Osteoblast (primary cell): Measurements from ENCODE around the gene ELAVL4. TPM values are rescaled to one million over a fixed set of nuclear protein-coding genes. Genes with fewer than 3 reads are reported as not detected.

Source experiments
- DNase-seq: peaks from one replicate; pipeline ENCODE4 v3.0.0; 2011; ENCODE audit warnings: low spot score, mixed read lengths; ENCODE audit not compliant: insufficient read length; ENCODE audit errors: missing footprints
- H2AFZ ChIP-seq: 2 replicates; pipeline ENCODE4 v1.6.0; 2011; ENCODE audit warnings: mild to moderate bottlenecking, low read length
- H3K27ac ChIP-seq: 2 replicates; pipeline ENCODE4 v1.5.1; 2011; ENCODE audit warnings: mild to moderate bottlenecking, low read depth, low read length, moderate library complexity
- H3K27me3 ChIP-seq: 2 replicates; pipeline ENCODE4 v1.6.0; 2012; ENCODE audit warnings: mild to moderate bottlenecking, control low read depth, inconsistent platforms, low read length, moderate library complexity; ENCODE audit not compliant: insufficient read depth
- H3K36me3 ChIP-seq: 2 replicates; pipeline ENCODE4 v1.5.1; 2011; ENCODE audit warnings: mild to moderate bottlenecking, low read length, control low read depth, moderate library complexity; ENCODE audit not compliant: insufficient read depth
- H3K4me1 ChIP-seq: 2 replicates; pipeline ENCODE4 v1.5.1; 2011; ENCODE audit warnings: mild to moderate bottlenecking, low read length, control low read depth, moderate library complexity; ENCODE audit not compliant: insufficient read depth
- H3K4me2 ChIP-seq: 2 replicates; pipeline ENCODE4 v1.6.0; 2011; ENCODE audit warnings: mild to moderate bottlenecking, low read length; ENCODE audit not compliant: insufficient read depth
- H3K4me3 ChIP-seq: fragments of 200-600 bp; sonication (generic); 3 replicates; pipeline ENCODE4 v1.5.1; 2012; ENCODE audit warnings: mild to moderate bottlenecking, low read length, inconsistent platforms; ENCODE audit not compliant: insufficient read depth
- H3K79me2 ChIP-seq: 2 replicates; pipeline ENCODE4 v1.6.0; 2012; ENCODE audit warnings: mild to moderate bottlenecking, low read length, control low read depth, inconsistent platforms; ENCODE audit not compliant: insufficient read depth
- H3K9me3 ChIP-seq: 2 replicates; pipeline ENCODE4 v1.5.1; 2011; ENCODE audit warnings: low read depth, low read length, control low read depth
- H4K20me1 ChIP-seq: 2 replicates; pipeline ENCODE4 v1.6.0; 2012; ENCODE audit warnings: mild to moderate bottlenecking, low read length, control low read depth; ENCODE audit not compliant: insufficient read depth
- total RNA-seq: library from RNA; depleted of rRNA; stranded (reverse); fragments of >200 nt; gene quantifications from 2 replicates; pipeline ENCODE4 v1.2.3, GENCODE V29; 2012
- TF ChIP-seq, protein P1 (sequence below): IDR thresholded peaks from 2 replicates; pipeline ENCODE4 v1.5.1; 2011; ENCODE audit warnings: mild to moderate bottlenecking, low read depth, low read length, moderate library complexity; ENCODE audit errors: extremely low read depth

ELAVL4 gene
- total RNA-seq, 1 donor = not detected

DNA sequence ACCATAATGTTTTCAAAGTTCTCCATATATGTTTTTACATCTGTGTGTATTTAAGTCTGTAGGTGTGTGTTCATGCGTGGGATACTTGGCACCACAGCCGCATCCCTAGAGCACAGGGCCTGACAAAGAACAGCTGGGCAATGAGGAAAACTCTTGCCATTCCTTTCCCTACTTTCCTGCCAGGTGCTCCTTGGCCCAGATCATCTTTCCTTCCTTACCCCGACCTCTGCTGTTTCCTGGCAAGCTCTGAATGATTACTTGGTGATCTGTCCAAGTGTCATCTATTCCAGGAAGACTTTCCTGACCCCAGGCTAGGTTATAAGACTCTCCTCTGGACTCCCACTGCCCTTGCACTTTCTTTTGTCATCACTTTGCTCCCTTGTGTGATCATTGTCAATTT is 123.6 kb downstream of the ELAVL4 start:
- no peak overlapping the region for H2AFZ ChIP-seq
- no peak overlapping the region for H3K27ac ChIP-seq
- DNase-seq = no peak
- no peaks in the 10 kb centered on the region for H3K36me3 ChIP-seq
- H3K4me1 ChIP-seq = no peaks in the 10 kb centered on the region
- H3K79me2 ChIP-seq = no peaks in the 10 kb centered on the region
- H3K27me3 ChIP-seq = no peaks in the 10 kb centered on the region
- TF ChIP-seq, protein P1, sequence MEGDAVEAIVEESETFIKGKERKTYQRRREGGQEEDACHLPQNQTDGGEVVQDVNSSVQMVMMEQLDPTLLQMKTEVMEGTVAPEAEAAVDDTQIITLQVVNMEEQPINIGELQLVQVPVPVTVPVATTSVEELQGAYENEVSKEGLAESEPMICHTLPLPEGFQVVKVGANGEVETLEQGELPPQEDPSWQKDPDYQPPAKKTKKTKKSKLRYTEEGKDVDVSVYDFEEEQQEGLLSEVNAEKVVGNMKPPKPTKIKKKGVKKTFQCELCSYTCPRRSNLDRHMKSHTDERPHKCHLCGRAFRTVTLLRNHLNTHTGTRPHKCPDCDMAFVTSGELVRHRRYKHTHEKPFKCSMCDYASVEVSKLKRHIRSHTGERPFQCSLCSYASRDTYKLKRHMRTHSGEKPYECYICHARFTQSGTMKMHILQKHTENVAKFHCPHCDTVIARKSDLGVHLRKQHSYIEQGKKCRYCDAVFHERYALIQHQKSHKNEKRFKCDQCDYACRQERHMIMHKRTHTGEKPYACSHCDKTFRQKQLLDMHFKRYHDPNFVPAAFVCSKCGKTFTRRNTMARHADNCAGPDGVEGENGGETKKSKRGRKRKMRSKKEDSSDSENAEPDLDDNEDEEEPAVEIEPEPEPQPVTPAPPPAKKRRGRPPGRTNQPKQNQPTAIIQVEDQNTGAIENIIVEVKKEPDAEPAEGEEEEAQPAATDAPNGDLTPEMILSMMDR = no peak
- no peaks in the 10 kb centered on the region for H3K9me3 ChIP-seq
- no peaks in the 10 kb centered on the region for H4K20me1 ChIP-seq
- H3K4me3 ChIP-seq = no peak overlapping the region
- H3K4me2 ChIP-seq = no peak overlapping the region

DNA sequence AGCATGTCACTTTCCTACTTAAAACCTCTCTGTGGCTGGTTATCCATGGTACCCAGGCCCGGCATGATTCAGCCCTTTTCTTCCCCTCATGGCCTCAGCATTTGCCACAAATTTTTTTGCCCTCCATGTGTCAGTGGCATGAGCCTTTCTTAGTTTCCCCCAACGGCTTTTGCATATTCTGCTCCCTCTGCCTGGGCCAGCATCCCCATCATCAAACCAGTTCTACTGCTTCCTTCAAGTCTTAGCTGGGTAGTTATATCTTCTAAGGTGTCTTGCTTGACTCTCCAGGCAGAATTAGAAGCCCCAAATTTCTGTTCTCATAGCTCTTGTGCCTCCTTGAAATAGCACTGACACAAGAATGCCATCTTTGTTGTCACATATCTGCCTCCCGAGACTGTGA is 127.9 kb downstream of the ELAVL4 start:
- no peak overlapping the region for H2AFZ ChIP-seq
- no peak overlapping the region for H3K4me3 ChIP-seq
- no peak for DNase-seq

DNA sequence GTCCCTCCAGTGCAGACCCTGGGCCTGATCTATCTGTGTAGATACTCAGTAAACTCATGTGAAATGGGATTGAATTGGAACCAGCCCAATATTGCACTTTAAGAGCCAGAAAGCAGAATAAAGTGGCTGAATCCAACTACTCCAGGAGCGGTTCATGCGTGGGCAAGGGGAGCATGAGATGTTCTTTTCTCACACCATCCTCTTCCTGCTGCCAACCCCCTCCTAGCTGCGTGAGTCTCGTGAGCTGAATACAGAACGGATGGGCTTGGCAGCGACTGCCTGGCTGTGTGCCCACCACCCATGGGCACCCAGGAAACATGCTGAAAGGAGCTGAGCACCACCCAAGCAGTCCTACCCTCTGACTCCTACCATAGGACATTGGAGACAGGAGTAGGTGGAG is 128.3 kb downstream of the ELAVL4 start:
- Histone ChIP-seq H3K36me3 (no peaks in the 10 kb centered on the region), H4K20me1 (no peaks in the 10 kb centered on the region), H2AFZ (no peak overlapping the region), H3K4me3 (no peak overlapping the region), H3K4me2 (no peak overlapping the region), H3K4me1 (no peaks in the 10 kb centered on the region), H3K79me2 (no peaks in the 10 kb centered on the region), H3K9me3 (peaks cover 3% of the 10 kb centered on the region), H3K27ac (no peak overlapping the region), H3K27me3 (no peaks in the 10 kb centered on the region)
- TF ChIP-seq, protein P1 = no peak
- DNase-seq = no peak

More for the DNA sequence above, 127.9 kb downstream of the ELAVL4 start:
- Histone ChIP-seq H3K4me1 (no peaks in the 10 kb centered on the region), H3K79me2 (no peaks in the 10 kb centered on the region), H3K27ac (no peak overlapping the region), H3K4me2 (no peak overlapping the region), H3K9me3 (peaks cover 3% of the 10 kb centered on the region), H3K27me3 (no peaks in the 10 kb centered on the region), H3K36me3 (no peaks in the 10 kb centered on the region), H4K20me1 (no peaks in the 10 kb centered on the region)
- TF ChIP-seq, protein P1 = no peak

DNA sequence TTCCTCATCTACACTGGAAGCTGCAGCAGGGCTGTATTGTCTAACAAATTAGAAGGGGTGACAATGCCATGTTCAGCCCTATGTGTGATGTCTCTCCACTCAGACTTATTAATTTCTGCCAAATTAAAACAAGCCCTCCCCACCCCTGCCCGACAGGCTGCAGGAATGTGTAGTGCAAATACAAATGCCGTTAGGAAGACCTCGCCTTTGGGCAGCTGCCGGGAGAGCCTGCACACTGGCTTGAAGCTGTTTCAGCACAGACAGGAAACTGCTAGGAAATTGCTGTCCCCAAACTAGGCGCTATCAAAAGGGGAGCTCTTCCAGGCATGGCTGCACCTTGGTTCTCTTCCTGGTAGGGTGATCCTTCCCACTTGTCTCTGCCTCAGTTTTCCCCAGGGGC is 135.2 kb downstream of the ELAVL4 start:
- no peak for DNase-seq
- Histone ChIP-seq H4K20me1 (no peaks in the 10 kb centered on the region), H2AFZ (no peak overlapping the region), H3K36me3 (no peaks in the 10 kb centered on the region), H3K4me2 (no peak overlapping the region), H3K79me2 (no peaks in the 10 kb centered on the region), H3K9me3 (peaks cover 3% of the 10 kb centered on the region), H3K4me1 (no peaks in the 10 kb centered on the region), H3K27ac (no peak overlapping the region), H3K4me3 (no peak overlapping the region), H3K27me3 (no peaks in the 10 kb centered on the region)
- TF ChIP-seq, protein P1 = no peak
